Panc1 (cell line): ENCODE data around the gene SLC6A19.

Source experiments
- CTCF ChIP-seq: fragments of 450-650 bp; IDR thresholded peaks from 2 replicates; pipeline ENCODE4 v1.5.1; 2017; ENCODE audit warnings: mild to moderate bottlenecking
- POLR2AphosphoS5 ChIP-seq: IDR thresholded peaks from 2 replicates; pipeline ENCODE4 v1.6.1; 2012; ENCODE audit warnings: mild to moderate bottlenecking, low read depth, low read length, moderate library complexity
- REST ChIP-seq, 2 experiments: IDR thresholded peaks; 2 replicates each; pipeline ENCODE4 v1.6.1; 2011 to 2012; ENCODE audit warnings: low read depth in 2 of 2, control low read depth in 1 of 2, low read length in 1 of 2, mild to moderate bottlenecking in 1 of 2, moderate library complexity in 1 of 2; ENCODE audit not compliant: insufficient read depth in 1 of 2
- TCF7L2 ChIP-seq: IDR thresholded peaks from 2 replicates; pipeline ENCODE4 v1.6.1; 2011; ENCODE audit warnings: mild to moderate bottlenecking, low read depth, low read length, inconsistent platforms

- TF ChIP-seq REST (IDR thresholded peaks at IDR 0.05; ENCODE audit: insufficient read depth in 1 of 2, low read depth in 2 of 2, low read length in 1 of 2): no peak
- no peak for TF ChIP-seq CTCF
- TF ChIP-seq TCF7L2: no peak
- TF ChIP-seq POLR2AphosphoS5: no peak
Observed at GRCh38 chr5:1166370-1166769, 35.0 kb upstream of the SLC6A19 start.
